K562 (cell line): ENCODE measurements around the gene CTIF. TPM values are rescaled to one million over a fixed set of nuclear protein-coding genes. Genes with fewer than 3 reads are reported as not detected.

ENCODE experiments used
- ETV1 ChIP-seq: fragments of 450-650 bp; conservative IDR thresholded peaks from 2 replicates; pipeline ENCODE4 v1.6.1; 2016; ENCODE audit warnings: missing genetic modification characterization, control low read depth, low read depth, missing compliant biosample characterization
- polyA plus RNA-seq, 8 experiments: library from polyadenylated mRNA; depleted of rRNA in 4 of 8; stranded (reverse) in 5 of 8; unstranded in 3 of 8; fragments of >200 nt; fragmentation: Nextera tagmentation in 2 of 8; fragmentation: Illumina TruSeq in 1 of 8; extraction: Ambion mirVana in 2 of 8; extraction: Trizol in 1 of 8; gene quantifications; 2 replicates each; pipeline versions ENCODE4 v1.2.1 to v1.2.3, GENCODE V29; 2011 to 2014; ENCODE audit warnings: inconsistent platforms in 1 of 8, missing spikeins in 1 of 8
- total RNA-seq, 7 experiments: library from RNA; depleted of rRNA in 6 of 7; stranded (reverse); fragments of >200 nt in 6 of 7; fragmentation: Illumina TruSeq in 2 of 7; extraction: Trizol in 2 of 7; gene quantifications; 2 replicates each; pipeline versions ENCODE4 v1.2.1 to v1.2.3, GENCODE V29; 2011 to 2021; ENCODE audit warnings: low replicate concordance in 1 of 7
- TF ChIP-seq, protein P1 (sequence below): fragments of 450-650 bp; IDR thresholded peaks from 2 replicates; pipeline ENCODE4 v1.6.1; 2016; ENCODE audit warnings: low read depth

Gene CTIF
- total and polyA plus RNA-seq, 9 of the 15 experiments (the other 6 are each of a cell fraction or from before 2014, with no cell fraction given), result 0.17 to 11.5 (median 2.2) TPM

- TF ChIP-seq, protein P1, sequence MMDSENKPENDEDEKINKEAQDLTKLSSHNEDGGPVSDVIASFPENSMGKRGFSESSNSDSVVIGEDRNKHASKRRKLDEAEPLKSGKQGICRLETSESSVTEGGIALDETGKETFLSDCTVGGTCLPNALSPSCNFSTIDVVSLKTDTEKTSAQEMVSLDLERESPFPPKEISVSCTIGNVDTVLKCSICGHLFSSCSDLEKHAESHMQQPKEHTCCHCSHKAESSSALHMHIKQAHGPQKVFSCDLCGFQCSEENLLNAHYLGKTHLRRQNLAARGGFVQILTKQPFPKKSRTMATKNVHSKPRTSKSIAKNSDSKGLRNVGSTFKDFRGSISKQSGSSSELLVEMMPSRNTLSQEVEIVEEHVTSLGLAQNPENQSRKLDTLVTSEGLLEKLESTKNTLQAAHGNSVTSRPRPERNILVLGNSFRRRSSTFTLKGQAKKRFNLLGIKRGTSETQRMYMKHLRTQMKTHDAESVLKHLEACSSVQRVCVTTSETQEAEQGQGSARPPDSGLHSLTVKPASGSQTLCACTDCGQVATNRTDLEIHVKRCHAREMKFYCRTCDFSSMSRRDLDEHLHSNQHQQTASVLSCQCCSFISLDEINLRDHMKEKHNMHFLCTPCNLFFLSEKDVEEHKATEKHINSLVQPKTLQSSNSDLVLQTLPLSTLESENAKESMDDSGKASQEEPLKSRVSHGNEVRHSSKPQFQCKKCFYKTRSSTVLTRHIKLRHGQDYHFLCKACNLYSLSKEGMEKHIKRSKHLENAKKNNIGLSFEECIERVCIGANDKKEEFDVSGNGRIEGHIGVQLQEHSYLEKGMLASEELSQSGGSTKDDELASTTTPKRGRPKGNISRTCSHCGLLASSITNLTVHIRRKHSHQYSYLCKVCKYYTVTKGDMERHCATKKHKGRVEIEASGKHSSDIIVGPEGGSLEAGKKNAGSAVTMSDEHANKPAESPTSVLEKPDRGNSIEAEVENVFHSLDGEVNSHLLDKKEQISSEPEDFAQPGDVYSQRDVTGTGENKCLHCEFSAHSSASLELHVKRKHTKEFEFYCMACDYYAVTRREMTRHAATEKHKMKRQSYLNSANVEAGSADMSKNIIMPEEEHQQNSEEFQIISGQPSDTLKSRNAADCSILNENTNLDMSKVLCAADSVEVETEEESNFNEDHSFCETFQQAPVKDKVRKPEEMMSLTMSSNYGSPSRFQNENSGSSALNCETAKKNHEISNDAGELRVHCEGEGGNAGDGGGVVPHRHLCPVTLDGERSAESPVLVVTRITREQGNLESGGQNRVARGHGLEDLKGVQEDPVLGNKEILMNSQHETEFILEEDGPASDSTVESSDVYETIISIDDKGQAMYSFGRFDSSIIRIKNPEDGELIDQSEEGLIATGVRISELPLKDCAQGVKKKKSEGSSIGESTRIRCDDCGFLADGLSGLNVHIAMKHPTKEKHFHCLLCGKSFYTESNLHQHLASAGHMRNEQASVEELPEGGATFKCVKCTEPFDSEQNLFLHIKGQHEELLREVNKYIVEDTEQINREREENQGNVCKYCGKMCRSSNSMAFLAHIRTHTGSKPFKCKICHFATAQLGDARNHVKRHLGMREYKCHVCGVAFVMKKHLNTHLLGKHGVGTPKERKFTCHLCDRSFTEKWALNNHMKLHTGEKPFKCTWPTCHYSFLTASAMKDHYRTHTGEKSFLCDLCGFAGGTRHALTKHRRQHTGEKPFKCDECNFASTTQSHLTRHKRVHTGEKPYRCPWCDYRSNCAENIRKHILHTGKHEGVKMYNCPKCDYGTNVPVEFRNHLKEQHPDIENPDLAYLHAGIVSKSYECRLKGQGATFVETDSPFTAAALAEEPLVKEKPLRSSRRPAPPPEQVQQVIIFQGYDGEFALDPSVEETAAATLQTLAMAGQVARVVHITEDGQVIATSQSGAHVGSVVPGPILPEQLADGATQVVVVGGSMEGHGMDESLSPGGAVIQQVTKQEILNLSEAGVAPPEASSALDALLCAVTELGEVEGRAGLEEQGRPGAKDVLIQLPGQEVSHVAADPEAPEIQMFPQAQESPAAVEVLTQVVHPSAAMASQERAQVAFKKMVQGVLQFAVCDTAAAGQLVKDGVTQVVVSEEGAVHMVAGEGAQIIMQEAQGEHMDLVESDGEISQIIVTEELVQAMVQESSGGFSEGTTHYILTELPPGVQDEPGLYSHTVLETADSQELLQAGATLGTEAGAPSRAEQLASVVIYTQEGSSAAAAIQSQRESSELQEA, result no peak
- TF ChIP-seq ETV1, result no peak
- TF ChIP-seq, all 486 proteins: peak for 0
Measured at GRCh38 chr18:48718251-48718959, 179.6 kb downstream of the CTIF start (continued).
